HFFc6 (cell line): Measurements from ENCODE around the gene COG8. TPM values are rescaled to one million over a fixed set of nuclear protein-coding genes. Genes with fewer than 3 reads are reported as not detected.
A peak's percentile ranks its signal among the peaks of the same experiment; 100 is the strongest.

Source experiments
- DNase-seq: peaks from one replicate; pipeline ENCODE4 v3.0.0-alpha.2; 2018
- H3K27ac Mint-ChIP-seq: 2 replicates; pipeline ENCODE4 v1.8.0; 2020; ENCODE audit warnings: mild to moderate bottlenecking, mixed read lengths
- H3K27me3 Mint-ChIP-seq: 2 replicates; pipeline ENCODE4 v1.8.0; 2021; ENCODE audit warnings: mild to moderate bottlenecking, moderate library complexity, mixed read lengths; ENCODE audit not compliant: insufficient read depth
- H3K36me3 Mint-ChIP-seq: 2 replicates; pipeline ENCODE4 v1.8.0; 2021; ENCODE audit warnings: low read depth, mixed read lengths
- H3K4me1 Mint-ChIP-seq: 2 replicates; pipeline ENCODE4 v1.8.0; 2020; ENCODE audit warnings: low read depth, mixed read lengths
- H3K4me3 Mint-ChIP-seq: 2 replicates; pipeline ENCODE4 v1.8.0; 2020; ENCODE audit warnings: mild to moderate bottlenecking, moderate library complexity, mixed read lengths
- H3K9me3 Mint-ChIP-seq: 2 replicates; pipeline ENCODE4 v1.8.0; 2020; ENCODE audit warnings: mild to moderate bottlenecking, mixed read lengths
- total RNA-seq, 6 experiments: library from RNA; stranded (reverse); fragmentation: NEBNext Ultra II Directional; extraction: Animal tissue kit (Norgen Biotek cat#: 25700); gene quantifications; 2 replicates in 1 of 6; 3 replicates in 5 of 6; pipeline ENCODE4 v1.2.3, GENCODE V29; 2021
- TF ChIP-seq, protein P1 (sequence below): fragments of 200-600 bp; sonication (generic); IDR thresholded peaks from 2 replicates; pipeline ENCODE4 v1.5.0; 2021; ENCODE audit warnings: antibody characterized with exemption, mild to moderate bottlenecking

COG8 gene
- total RNA-seq, 6 experiments from 2014 or later, result 29.4 to 36.8 (median 35.2) TPM

DNA sequence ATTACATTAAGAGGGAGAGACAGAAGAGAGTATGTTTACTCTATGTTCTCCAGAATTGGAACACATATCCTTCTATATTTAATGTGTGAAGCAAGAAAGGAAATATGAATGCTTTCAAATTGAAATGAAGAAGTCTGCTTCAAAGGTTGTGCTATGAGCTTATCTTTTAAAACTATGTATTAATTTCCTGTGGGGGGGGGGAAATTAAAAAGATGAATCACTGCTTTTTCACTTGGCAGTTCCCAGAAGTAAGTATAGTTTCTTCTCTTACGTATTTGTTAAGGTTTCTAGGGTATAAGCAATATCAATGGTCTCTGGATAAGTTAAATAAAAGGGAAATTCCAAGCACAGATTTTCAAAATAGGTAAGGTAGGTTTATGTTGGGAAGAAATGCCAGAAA is 39.4 kb upstream of the COG8 start:
- no peak for DNase-seq
- Mint-ChIP-seq H3K9me3 (no peaks in the 10 kb centered on the region), H3K27me3 (no peaks in the 10 kb centered on the region; the same call in 1 of the 2 replicates), H3K4me1 (peaks cover 25% of the 10 kb centered on the region), H3K27ac (peak overlapping the region; percentile 4; the same call in 1 of the 2 replicates), H3K36me3 (peaks cover 34% of the 10 kb centered on the region), H3K4me3 (no peak overlapping the region)
- TF ChIP-seq, protein P1, sequence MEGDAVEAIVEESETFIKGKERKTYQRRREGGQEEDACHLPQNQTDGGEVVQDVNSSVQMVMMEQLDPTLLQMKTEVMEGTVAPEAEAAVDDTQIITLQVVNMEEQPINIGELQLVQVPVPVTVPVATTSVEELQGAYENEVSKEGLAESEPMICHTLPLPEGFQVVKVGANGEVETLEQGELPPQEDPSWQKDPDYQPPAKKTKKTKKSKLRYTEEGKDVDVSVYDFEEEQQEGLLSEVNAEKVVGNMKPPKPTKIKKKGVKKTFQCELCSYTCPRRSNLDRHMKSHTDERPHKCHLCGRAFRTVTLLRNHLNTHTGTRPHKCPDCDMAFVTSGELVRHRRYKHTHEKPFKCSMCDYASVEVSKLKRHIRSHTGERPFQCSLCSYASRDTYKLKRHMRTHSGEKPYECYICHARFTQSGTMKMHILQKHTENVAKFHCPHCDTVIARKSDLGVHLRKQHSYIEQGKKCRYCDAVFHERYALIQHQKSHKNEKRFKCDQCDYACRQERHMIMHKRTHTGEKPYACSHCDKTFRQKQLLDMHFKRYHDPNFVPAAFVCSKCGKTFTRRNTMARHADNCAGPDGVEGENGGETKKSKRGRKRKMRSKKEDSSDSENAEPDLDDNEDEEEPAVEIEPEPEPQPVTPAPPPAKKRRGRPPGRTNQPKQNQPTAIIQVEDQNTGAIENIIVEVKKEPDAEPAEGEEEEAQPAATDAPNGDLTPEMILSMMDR, result no peak

- TF ChIP-seq, protein P1, result no peak
- no peaks in the 10 kb centered on the region; the same call in 1 of the 2 replicates for H3K27me3 Mint-ChIP-seq
- no peak overlapping the region for H3K4me3 Mint-ChIP-seq
- peaks cover 19% of the 10 kb centered on the region for H3K4me1 Mint-ChIP-seq
- H3K9me3 Mint-ChIP-seq, result no peaks in the 10 kb centered on the region
- H3K27ac Mint-ChIP-seq, result no peak overlapping the region
- no peak for DNase-seq
- H3K36me3 Mint-ChIP-seq, result peaks cover 27% of the 10 kb centered on the region
These were observed 38.7 kb upstream of the COG8 start for GRCh38 chr16:69378036-69378435.

DNA sequence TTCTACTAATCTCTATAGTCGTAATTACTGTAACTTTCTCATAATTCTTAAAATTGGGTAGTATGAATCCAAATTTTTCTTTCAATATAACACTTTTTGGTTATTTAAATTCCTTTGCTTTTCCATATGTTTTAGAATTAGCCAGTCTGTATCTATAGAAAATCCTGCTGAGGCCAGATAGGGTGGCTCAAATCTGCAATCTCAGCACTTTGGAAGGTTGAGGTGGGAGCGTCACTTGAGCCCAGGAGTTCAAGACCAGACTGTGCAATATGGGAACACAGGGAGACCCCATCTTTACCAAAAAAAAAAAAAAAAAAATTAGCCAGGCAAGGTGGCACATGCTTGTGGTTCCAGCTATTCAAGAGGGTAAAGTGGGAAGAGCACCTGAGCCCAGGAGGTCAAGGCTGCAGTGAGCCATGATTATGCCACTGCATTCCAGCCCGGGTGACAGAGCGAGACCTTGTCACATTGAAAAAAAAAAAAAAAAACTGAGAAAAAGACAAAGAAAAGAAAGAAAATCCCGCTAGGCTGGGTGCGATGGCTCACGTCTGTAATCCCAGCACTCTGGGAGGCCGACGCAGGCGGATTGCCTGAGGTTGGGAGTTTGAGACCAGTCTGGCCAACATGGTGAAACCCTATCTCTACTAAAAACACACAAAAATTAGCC is 37.2 kb upstream of the COG8 start:
- no peak overlapping the region for H3K4me3 Mint-ChIP-seq
- peaks cover 16% of the 10 kb centered on the region for H3K36me3 Mint-ChIP-seq
- H3K9me3 Mint-ChIP-seq, result no peaks in the 10 kb centered on the region

DNA sequence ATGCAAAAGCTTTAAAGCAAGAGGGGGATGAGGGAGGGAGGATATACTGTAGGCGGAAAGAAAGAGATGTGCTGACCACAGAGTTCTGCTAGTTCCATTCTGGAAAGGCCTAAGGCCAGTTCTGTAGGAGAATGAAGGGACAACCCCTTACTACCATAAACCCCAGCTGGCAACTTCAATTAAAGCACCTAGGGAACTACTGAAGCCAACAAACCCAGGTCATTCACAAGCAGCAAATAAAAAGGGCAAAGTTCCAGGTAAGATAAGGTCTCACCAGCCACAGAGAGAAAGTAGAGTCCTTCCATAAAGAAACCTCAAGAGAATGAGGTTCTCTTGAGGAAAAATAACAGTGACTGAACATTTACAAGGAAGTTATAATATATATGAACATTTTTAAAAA is 33.7 kb upstream of the COG8 start:
- Mint-ChIP-seq H3K9me3 (no peaks in the 10 kb centered on the region), H3K27ac (no peak overlapping the region), H3K4me3 (no peak overlapping the region), H3K36me3 (peaks cover 26% of the 10 kb centered on the region), H3K4me1 (no peaks in the 10 kb centered on the region), H3K27me3 (no peaks in the 10 kb centered on the region; the same call in 1 of the 2 replicates)
- DNase-seq, result no peak
- TF ChIP-seq, protein P1, result no peak

More for the DNA sequence above, 37.2 kb upstream of the COG8 start:
- Mint-ChIP-seq H3K4me1 (peaks cover 9% of the 10 kb centered on the region), H3K27ac (no peak overlapping the region), H3K27me3 (no peaks in the 10 kb centered on the region; the same call in 1 of the 2 replicates)
- no peak for DNase-seq
- TF ChIP-seq, protein P1, result no peak

GRCh38 chr16:69371564-69371963 is 32.2 kb upstream of the COG8 start:
- Mint-ChIP-seq H3K9me3 (no peaks in the 10 kb centered on the region), H3K4me3 (no peak overlapping the region), H3K4me1 (no peaks in the 10 kb centered on the region), H3K27me3 (peaks cover 2% of the 10 kb centered on the region; the same call in 1 of the 2 replicates), H3K36me3 (peaks cover 32% of the 10 kb centered on the region), H3K27ac (no peak overlapping the region)
- DNase-seq, result no peak
- TF ChIP-seq, protein P1, result no peak
